ENCODE data around the gene HAVCR2.
"Not testable (repeated sequence)": the region's sequence is repeated elsewhere in the genome, so short reads cannot be mapped to it uniquely, and the experiment has no call there.

Gene HAVCR2

DNA sequence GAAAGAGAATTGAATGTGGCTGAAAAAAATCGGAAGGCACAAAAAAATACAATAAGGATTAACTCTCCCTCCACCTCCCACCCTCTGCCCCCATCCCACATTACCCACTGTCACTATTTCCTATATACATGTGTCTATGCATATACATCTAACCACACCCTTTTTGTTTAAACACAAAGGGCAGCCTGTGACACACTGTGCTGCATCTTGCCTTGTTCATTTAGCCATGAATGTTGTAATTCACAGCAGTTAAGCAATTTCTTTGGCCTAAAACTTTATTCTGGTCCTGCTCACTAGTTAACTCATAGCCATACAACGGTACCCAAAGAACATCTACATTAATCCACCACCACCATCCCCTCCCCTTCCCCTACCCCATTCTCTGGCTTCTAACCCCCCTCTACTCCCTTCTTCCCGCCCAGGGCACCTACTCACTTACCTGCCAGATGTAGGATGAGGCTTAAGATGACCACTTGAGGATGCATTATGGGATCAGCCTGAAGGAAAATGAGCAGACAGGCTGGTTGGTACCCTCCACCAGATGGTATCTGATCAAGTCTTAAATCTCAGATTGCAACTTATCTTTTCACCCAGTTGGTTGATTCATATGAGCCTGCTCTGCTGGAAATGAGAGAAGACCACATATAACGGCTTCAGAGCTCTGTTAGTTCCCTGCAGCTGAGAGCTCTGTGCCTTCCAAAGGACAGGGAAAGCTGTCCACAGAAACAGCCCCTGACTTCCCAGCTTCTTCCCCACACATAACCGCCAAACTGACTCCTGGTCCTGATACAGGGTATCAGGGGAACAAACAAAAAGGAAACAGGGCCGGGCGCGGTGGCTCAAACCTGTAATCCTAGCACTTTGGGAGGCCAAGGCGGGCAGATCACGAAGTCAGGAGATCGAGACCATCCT is 51.1 kb downstream of the HAVCR2 start:
- H3K27ac ChIP-seq: no peak overlapping the region
- DNase-seq (ENCODE audit: low spot score): no peak
- TF ChIP-seq, protein P1, sequence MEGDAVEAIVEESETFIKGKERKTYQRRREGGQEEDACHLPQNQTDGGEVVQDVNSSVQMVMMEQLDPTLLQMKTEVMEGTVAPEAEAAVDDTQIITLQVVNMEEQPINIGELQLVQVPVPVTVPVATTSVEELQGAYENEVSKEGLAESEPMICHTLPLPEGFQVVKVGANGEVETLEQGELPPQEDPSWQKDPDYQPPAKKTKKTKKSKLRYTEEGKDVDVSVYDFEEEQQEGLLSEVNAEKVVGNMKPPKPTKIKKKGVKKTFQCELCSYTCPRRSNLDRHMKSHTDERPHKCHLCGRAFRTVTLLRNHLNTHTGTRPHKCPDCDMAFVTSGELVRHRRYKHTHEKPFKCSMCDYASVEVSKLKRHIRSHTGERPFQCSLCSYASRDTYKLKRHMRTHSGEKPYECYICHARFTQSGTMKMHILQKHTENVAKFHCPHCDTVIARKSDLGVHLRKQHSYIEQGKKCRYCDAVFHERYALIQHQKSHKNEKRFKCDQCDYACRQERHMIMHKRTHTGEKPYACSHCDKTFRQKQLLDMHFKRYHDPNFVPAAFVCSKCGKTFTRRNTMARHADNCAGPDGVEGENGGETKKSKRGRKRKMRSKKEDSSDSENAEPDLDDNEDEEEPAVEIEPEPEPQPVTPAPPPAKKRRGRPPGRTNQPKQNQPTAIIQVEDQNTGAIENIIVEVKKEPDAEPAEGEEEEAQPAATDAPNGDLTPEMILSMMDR (IDR thresholded peaks at IDR 0.05): no peak
- no peak overlapping the region for H3K4me3 ChIP-seq

DNA sequence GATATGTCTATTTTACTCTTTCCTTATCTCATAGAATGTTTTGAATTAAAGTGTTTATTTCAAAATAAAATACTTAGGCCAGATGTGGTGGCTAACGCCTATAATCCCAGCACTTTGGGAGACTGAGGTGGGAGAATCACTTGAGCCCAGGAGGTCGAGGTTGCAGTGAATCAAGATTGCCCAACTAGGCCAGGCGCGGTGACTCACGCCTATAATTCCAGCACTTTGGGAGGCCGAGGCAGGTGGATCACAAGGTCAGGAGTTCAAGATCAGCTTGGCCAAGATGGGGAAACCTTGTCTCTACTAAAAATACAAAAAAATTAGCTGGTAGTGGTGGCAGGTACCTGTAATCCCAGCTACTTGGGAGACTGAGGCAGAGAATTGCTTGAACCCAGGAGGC is 52.0 kb downstream of the HAVCR2 start:
- H3K4me3 ChIP-seq; DNase-seq (ENCODE audit: low spot score); H3K27ac ChIP-seq: not testable (repeated sequence)

DNA sequence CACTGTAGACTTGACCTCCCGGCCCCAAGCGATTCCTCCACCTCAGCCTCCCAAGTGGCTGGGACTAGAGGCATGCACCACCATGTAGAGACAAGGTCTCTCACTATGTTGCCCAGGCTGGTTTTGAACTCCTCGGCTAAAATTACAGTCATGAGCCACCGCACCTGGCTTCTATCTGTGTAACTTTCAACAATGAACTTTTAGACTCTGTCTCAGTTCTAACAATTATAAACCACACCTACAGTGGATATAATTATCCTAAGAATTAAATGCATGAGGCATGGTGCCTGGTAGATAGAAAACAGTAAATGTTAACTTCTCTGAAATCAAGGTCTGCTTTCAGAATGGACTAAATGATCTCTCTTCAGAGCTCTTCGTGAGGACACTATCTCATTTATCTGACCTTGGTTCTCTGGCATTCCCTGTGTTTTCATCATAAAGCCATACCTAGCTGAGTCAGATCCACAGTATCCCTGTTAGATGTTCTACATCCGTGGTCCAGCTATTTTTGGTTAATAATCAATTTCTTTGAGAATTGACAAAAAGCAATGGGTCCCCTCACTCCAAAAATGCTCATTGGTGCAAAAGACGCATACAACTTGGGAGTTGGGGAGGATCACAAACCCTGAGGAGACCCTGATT is 57.1 kb downstream of the HAVCR2 start:
- Histone ChIP-seq H3K27ac (no peak overlapping the region), H3K4me3 (no peak overlapping the region)
- no peak for DNase-seq (ENCODE audit: low spot score)
- TF ChIP-seq, protein P1 (IDR thresholded peaks at IDR 0.05): no peak

DNA sequence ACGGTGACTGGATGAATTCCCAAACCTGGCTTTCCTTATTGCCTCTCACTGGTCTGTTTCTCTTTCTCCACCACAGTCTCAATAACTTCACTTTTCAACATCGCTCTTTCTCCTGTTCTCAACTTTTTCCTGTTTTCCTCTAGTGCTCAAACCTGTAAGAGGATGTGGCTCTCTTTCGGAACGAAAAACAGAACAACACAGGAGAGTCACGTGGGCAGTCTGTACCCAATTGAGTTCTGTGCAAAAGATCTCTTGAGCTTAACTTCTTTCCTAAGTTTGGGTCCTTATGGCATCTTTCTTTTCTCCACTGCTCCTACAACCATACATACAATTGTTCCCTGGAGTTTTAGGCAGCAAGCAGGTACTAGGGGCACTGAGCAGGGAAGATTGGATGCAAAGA is 58.8 kb downstream of the HAVCR2 start:
- DNase-seq (ENCODE audit: low spot score): no peak
- H3K4me3 ChIP-seq: no peak overlapping the region
- TF ChIP-seq, protein P1 (IDR thresholded peaks at IDR 0.05): no peak
- H3K27ac ChIP-seq: no peak overlapping the region

DNA sequence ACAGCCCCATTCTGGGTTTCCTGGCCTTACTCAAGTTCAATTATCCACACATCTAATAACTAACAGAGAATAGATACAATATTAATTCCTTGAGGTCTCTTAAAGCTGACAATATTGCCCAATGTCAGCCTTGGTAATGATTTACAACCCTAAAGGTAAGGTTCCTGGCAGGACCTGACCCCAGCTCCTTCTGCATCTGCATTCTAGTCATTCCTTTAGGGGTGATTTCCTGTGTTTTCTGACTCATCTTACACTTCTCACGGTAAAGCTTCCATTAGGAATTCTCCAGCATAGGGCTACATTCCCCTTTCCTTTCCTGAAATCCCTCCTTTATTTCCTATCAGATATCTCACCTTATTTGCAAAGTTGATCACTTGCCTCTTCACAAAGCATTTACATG is 59.2 kb downstream of the HAVCR2 start:
- Histone ChIP-seq H3K4me3 (no peak overlapping the region), H3K27ac (no peak overlapping the region)
- TF ChIP-seq, protein P1 (IDR thresholded peaks at IDR 0.05): no peak
- no peak for DNase-seq (ENCODE audit: low spot score)

DNA sequence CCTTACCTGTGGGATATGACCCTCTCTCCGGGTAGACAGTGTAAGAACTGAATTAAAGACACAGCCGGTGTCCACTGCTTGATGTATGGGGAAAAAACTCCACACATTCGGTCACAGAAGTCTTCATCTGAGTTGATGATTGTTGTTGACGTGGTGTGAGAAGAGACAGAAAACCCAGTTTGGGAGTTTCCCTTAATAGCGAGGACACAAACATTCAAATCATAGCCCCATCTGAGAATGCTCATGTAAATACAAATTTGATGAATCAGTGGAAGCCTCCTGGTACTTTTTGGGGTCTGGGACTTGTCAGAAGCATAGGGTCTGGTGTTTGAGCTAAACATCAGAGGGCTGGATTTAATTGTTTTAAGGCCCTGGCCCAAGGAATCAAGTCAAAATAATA is 60.9 kb downstream of the HAVCR2 start:
- TF ChIP-seq, protein P1 (IDR thresholded peaks at IDR 0.05): no peak
- H3K27ac ChIP-seq: no peak overlapping the region
- no peak overlapping the region for H3K4me3 ChIP-seq
- no peak for DNase-seq (ENCODE audit: low spot score)

DNA sequence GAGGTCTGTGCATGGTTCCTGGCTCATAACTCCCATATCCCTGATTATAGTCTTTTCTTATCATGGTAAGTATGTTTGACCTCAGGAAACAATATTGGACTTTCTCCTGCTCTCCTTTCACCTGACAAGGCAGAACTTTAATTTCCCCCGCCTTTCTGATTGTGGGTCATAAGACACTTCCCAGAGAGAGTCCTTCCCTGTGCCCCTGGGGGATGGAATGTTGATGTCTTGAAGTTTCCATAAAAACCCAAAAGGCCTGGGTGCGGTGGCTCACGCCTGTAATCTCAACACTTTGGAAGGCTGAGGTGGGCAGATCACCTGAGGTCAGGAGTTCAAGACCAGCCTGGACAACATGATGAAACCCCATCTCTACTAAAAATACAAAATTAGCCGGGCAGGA is 61.8 kb downstream of the HAVCR2 start:
- H3K27ac ChIP-seq; DNase-seq (ENCODE audit: low spot score); H3K4me3 ChIP-seq: not testable (repeated sequence)

DNA sequence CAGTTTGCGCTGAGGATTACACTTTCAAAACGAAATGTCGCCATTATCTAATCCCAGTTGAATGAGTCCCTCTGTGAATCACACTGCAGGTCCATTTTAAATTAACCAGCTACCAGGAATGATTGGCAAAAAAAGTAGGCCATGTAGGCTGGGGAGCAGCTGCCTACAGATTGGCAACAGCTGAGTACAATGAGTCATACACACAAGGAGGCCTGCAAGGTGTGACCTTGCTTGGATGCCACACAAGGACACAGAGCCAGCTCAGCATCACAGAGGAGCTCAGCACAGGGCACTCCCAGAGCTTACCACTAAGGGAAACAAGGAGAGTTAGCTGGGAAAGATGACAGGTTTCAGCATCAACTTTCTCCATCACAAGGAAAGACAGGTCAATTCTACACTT is 62.8 kb downstream of the HAVCR2 start:
- TF ChIP-seq, protein P1 (IDR thresholded peaks at IDR 0.05): no peak
- H3K27ac ChIP-seq: no peak overlapping the region

More for the DNA sequence above, 62.8 kb downstream of the HAVCR2 start:
- no peak overlapping the region for H3K4me3 ChIP-seq
- no peak for DNase-seq (ENCODE audit: low spot score)
